Measurements from ENCODE around the gene USH1C. TPM values are rescaled to one million over a fixed set of nuclear protein-coding genes. Genes with fewer than 3 reads are reported as not detected.

Gene USH1C
- total RNA-seq (under 1 TPM; 0.11 to 0.55 TPM), polyA plus RNA-seq (under 1 TPM; 0.10 to 0.14 TPM)
- long read RNA-seq, donor 1 = 0 reads
- long read RNA-seq, donor 2 = 0 reads
- long read RNA-seq, donor 3 = 0 reads
- long read RNA-seq, donor 4 = 0 reads
- long read RNA-seq, donor 5 = 0 reads

GRCh38 chr11:17544181-17544622 is at the start of gene USH1C:
Gene USH1C (minus strand): TSS chr11:17544416. CDS start chr11:17544307, 109 bp downstream.
- H3K27me3 ChIP-seq (ENCODE audit: control insufficient read depth in 3 of 3, insufficient read depth in 3 of 3, low read length in 2 of 3) = peaks cover 0 to 8% (median 3%) of the 10 kb centered on the region in 3 donors
- H3K9me3 ChIP-seq (ENCODE audit: control insufficient read depth in 4 of 4, insufficient read depth in 3 of 4, low read length in 3 of 4) = peaks cover 0 to 4% (median 0%) of the 10 kb centered on the region in 4 donors
- ATAC-seq (ENCODE audit: insufficient read depth, low FRiP score) = no peak
- H3K27ac ChIP-seq (ENCODE audit: low read depth in 1 of 2, low read length in 1 of 2) = no peak within 1 kb of the TSS
- H3K36me3 ChIP-seq (ENCODE audit: control insufficient read depth in 4 of 4, insufficient read depth in 4 of 4, low read length in 4 of 4) = no peaks in the 10 kb centered on the region
- 7 to 9% methylated on average over 32 of the region's 32 CpGs for WGBS, 2 donors
- no peak for TF ChIP-seq CTCF (IDR thresholded peaks at IDR 0.05; ENCODE audit: control extremely low read depth, extremely low read depth)
- no peak within 1 kb of the TSS for H3K9ac ChIP-seq (ENCODE audit: insufficient read depth in 1 of 2, low read length in 2 of 2)
- H3K4me3 ChIP-seq = no peak within 1 kb of the TSS
- peaks cover 0 to 4% (median 0%) of the 10 kb centered on the region in 5 donors for H3K4me1 ChIP-seq (ENCODE audit: control insufficient read depth in 5 of 5, insufficient read depth in 5 of 5, low read length in 5 of 5)
- DNase-seq = no peak

GRCh38 chr11:17593466-17594245 is 49.4 kb upstream of the USH1C start:
- H3K27ac ChIP-seq (ENCODE audit: low read depth in 1 of 2, low read length in 1 of 2) = no peak overlapping the region
- H3K9ac ChIP-seq (ENCODE audit: insufficient read depth in 1 of 2, low read length in 2 of 2) = no peak overlapping the region
- no peaks in the 10 kb centered on the region for H3K36me3 ChIP-seq (ENCODE audit: control insufficient read depth in 4 of 4, insufficient read depth in 4 of 4, low read length in 4 of 4)
- ATAC-seq (ENCODE audit: insufficient read depth, low FRiP score) (no peak), DNase-seq (peak in 1 of 3 donors; percentile 11)
- 72 to 76% methylated on average over 9 of the region's 9 CpGs for WGBS, 2 donors
- no peak overlapping the region for H3K4me3 ChIP-seq
- H3K9me3 ChIP-seq (ENCODE audit: control insufficient read depth in 4 of 4, insufficient read depth in 3 of 4, low read length in 3 of 4) = peaks cover 0 to 13% (median 0%) of the 10 kb centered on the region in 4 donors
- TF ChIP-seq CTCF (IDR thresholded peaks at IDR 0.05; ENCODE audit: control extremely low read depth, extremely low read depth) = no peak
- H3K4me1 ChIP-seq (ENCODE audit: control insufficient read depth in 5 of 5, insufficient read depth in 5 of 5, low read length in 5 of 5) = no peaks in the 10 kb centered on the region
- peaks cover 0 to 7% (median 3%) of the 10 kb centered on the region in 3 donors for H3K27me3 ChIP-seq (ENCODE audit: control insufficient read depth in 3 of 3, insufficient read depth in 3 of 3, low read length in 2 of 3)

DNA sequence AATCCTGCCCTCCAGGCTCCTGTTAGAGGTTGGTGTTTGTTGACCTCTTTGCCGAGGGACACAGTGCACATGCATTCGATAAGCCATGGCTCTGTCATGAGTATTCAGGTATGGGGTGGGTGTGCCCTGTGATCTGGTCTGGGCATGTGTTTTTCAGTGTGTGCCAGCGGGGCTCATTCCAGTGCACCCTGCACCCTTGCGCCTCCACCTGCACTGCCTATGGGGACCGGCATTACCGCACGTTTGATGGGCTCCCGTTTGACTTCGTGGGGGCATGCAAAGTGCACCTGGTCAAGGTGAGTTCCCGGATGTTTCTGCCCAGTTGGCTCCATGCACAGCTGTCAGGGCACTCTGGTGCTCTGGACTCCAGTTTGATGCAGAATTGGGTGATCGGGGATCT is 47.1 kb upstream of the USH1C start:
- ATAC-seq (ENCODE audit: insufficient read depth, low FRiP score) (peak; percentile 14), DNase-seq (peak in 1 of 3 donors; percentile 4)
- no peaks in the 10 kb centered on the region for H3K4me1 ChIP-seq (ENCODE audit: control insufficient read depth in 5 of 5, insufficient read depth in 5 of 5, low read length in 5 of 5)
- no peak overlapping the region for H3K9ac ChIP-seq (ENCODE audit: insufficient read depth in 1 of 2, low read length in 2 of 2)
- 90 to 91% methylated on average over 11 of the region's 11 CpGs for WGBS, 2 donors
- peaks cover 0 to 13% (median 0%) of the 10 kb centered on the region in 4 donors for H3K9me3 ChIP-seq (ENCODE audit: control insufficient read depth in 4 of 4, insufficient read depth in 3 of 4, low read length in 3 of 4)
- H3K27ac ChIP-seq (ENCODE audit: low read depth in 1 of 2, low read length in 1 of 2) = no peak overlapping the region
- H3K36me3 ChIP-seq (ENCODE audit: control insufficient read depth in 4 of 4, insufficient read depth in 4 of 4, low read length in 4 of 4) = no peaks in the 10 kb centered on the region
- H3K27me3 ChIP-seq (ENCODE audit: control insufficient read depth in 3 of 3, insufficient read depth in 3 of 3, low read length in 2 of 3) = peaks cover 0 to 7% (median 2%) of the 10 kb centered on the region in 3 donors
- no peak overlapping the region for H3K4me3 ChIP-seq
- TF ChIP-seq CTCF (IDR thresholded peaks at IDR 0.05; ENCODE audit: control extremely low read depth, extremely low read depth) = no peak

All from lung (tissue), 16 donors.